ENCODE measurements around the gene NSMCE1. TPM values are rescaled to one million over a fixed set of nuclear protein-coding genes. Genes with fewer than 3 reads are reported as not detected.

Gene NSMCE1
- total RNA-seq, 1 experiment from 2014 or later, result 19.3 TPM

- Histone ChIP-seq H2AFZ (ENCODE audit: low read length) (no peak overlapping the region), H3K18ac (ENCODE audit: insufficient read length, low read depth, low read length) (no peak overlapping the region), H2BK120ac (ENCODE audit: low read depth, low read length, poor library complexity, severe bottlenecking) (no peak overlapping the region), H2BK5ac (ENCODE audit: insufficient read length, low read length) (no peak overlapping the region), H3K79me1 (ENCODE audit: insufficient read depth, low read depth, low read length, poor library complexity, severe bottlenecking) (no peaks in the 10 kb centered on the region), H2BK20ac (ENCODE audit: low read depth, low read length, poor library complexity, severe bottlenecking) (no peak overlapping the region), H4K5ac (ENCODE audit: insufficient read length, low read depth, low read length) (no peak overlapping the region), H3K4ac (ENCODE audit: low read depth, low read length) (no peak overlapping the region), H4K91ac (ENCODE audit: insufficient read length, low read depth, low read length) (no peak overlapping the region), H3K4me1 (ENCODE audit: insufficient read depth, low read length) (no peaks in the 10 kb centered on the region), H3K14ac (ENCODE audit: insufficient read depth, low read length) (no peak overlapping the region), H2BK12ac (ENCODE audit: insufficient read length, low read depth, low read length) (no peak overlapping the region), H3K23me2 (ENCODE audit: insufficient read length, low read depth, low read length, poor library complexity, severe bottlenecking) (no peaks in the 10 kb centered on the region), H2AK5ac (ENCODE audit: insufficient read length, low read length) (no peak overlapping the region), H3K27me3 (ENCODE audit: insufficient read depth, low read length) (no peaks in the 10 kb centered on the region), H3K56ac (ENCODE audit: insufficient read length, low read depth, low read length) (no peak overlapping the region), H3K23ac (ENCODE audit: insufficient read length, low read depth, low read length) (no peak overlapping the region), H4K8ac (replicated peaks; ENCODE audit: insufficient read length, low read depth, low read length) (no peak overlapping the region), H2BK15ac (ENCODE audit: low read depth, low read length) (no peak overlapping the region), H4K20me1 (ENCODE audit: control insufficient read depth, insufficient read depth, insufficient read length) (no peaks in the 10 kb centered on the region), H3K9ac (ENCODE audit: extremely low read depth, insufficient read length, low read length) (no peak overlapping the region), H3K4me2 (ENCODE audit: insufficient read depth, insufficient read length, low read length) (no peak overlapping the region), H3K79me2 (ENCODE audit: insufficient read depth, low read length) (no peaks in the 10 kb centered on the region), H3T11ph (ENCODE audit: low read length) (no peak overlapping the region), H3K27ac (ENCODE audit: insufficient read length, low read depth, low read length) (no peak overlapping the region), H3K9me3 (ENCODE audit: control insufficient read depth, low read depth, low read length) (no peaks in the 10 kb centered on the region)
- no peak overlapping the region for H3K4me3 Mint-ChIP-seq
- peak; percentile 31; the same call in 2 of the 3 replicates for TF ChIP-seq CTCF (conservative IDR thresholded peaks at IDR 0.05)
- WGBS (ENCODE audit: extremely low coverage, insufficient read length, low lambda C conversion rate), result no CpG with 5 or more reads among the region's 16 CpGs
- H3K9me3 Mint-ChIP-seq, result no peaks in the 10 kb centered on the region
- H3K4me1 Mint-ChIP-seq, result peaks cover 7 to 8% of the 10 kb centered on the region in 2 experiments; a peak in 3 of 4 replicates
- no peak overlapping the region; a peak in 2 of 7 replicates for H3K27ac Mint-ChIP-seq
- no peaks in the 10 kb centered on the region for H3K27me3 Mint-ChIP-seq (ENCODE audit: low read depth)
- H3K36me3 Mint-ChIP-seq (ENCODE audit: insufficient read depth in 1 of 3, low read depth in 3 of 3), result 0 out of 7 replicates have a peak, but pooled peaks cover 0 to 2% (median 0%) of the 10 kb centered on the region in 3 experiments
- no peak for DNase-seq
These were observed 38.0 kb downstream of the NSMCE1 start for GRCh38 chr16:27230562-27231001.

Data from H9 (cell line).